Immature natural killer cell (primary cell): ENCODE data around the gene TRPC3. TPM values are rescaled to one million over a fixed set of nuclear protein-coding genes. Genes with fewer than 3 reads are reported as not detected.
A peak's percentile ranks its signal among the peaks of the same experiment; 100 is the strongest.

ENCODE experiments used
- DNase-seq, 3 donors: peaks; one replicate each; pipeline ENCODE4 v3.0.0; 2022; ENCODE audit warnings: mixed read lengths in 1 of 3
- H3K27ac Mint-ChIP-seq, 6 donors: one replicate each; pipeline ENCODE4 v1.8.0; 2020; ENCODE audit warnings: mixed read lengths in 6 of 6, mild to moderate bottlenecking in 5 of 6, inconsistent platforms in 4 of 6, moderate library complexity in 3 of 6
- H3K27me3 Mint-ChIP-seq, 3 donors: one replicate each; pipeline ENCODE4 v1.8.0; 2020 to 2021; ENCODE audit warnings: low read depth in 3 of 3, mild to moderate bottlenecking in 3 of 3, mixed read lengths in 3 of 3, moderate library complexity in 3 of 3, inconsistent platforms in 1 of 3
- H3K36me3 Mint-ChIP-seq, 3 donors: one replicate each; pipeline ENCODE4 v1.8.0; 2020; ENCODE audit warnings: mixed read lengths in 3 of 3, inconsistent platforms in 2 of 3, mild to moderate bottlenecking in 2 of 3
- H3K4me1 Mint-ChIP-seq, 2 donors: one replicate each; pipeline ENCODE4 v1.8.0; 2020; ENCODE audit warnings: inconsistent platforms in 2 of 2, mild to moderate bottlenecking in 2 of 2, mixed read lengths in 2 of 2, moderate library complexity in 1 of 2
- H3K4me3 Mint-ChIP-seq, 5 donors: one replicate each; pipeline ENCODE4 v1.8.0; 2020; ENCODE audit warnings: mild to moderate bottlenecking in 5 of 5, mixed read lengths in 5 of 5, inconsistent platforms in 3 of 5, moderate library complexity in 3 of 5
- H3K9me3 Mint-ChIP-seq, 6 donors: one replicate each; pipeline ENCODE4 v1.8.0; 2020; ENCODE audit warnings: mild to moderate bottlenecking in 6 of 6, mixed read lengths in 6 of 6, inconsistent platforms in 4 of 6, moderate library complexity in 3 of 6
- polyA plus RNA-seq, 3 donors: library from polyadenylated mRNA; unstranded; fragments of 300-500 nt; fragmentation: Illumina TruSeq; gene quantifications; one replicate each; pipeline ENCODE4 v1.2.3, GENCODE V29; 2021

Gene TRPC3
- polyA plus RNA-seq = under 1 TPM in 2 of 3 donors, not detected in 1; 0.08 to 0.15 TPM

DNA sequence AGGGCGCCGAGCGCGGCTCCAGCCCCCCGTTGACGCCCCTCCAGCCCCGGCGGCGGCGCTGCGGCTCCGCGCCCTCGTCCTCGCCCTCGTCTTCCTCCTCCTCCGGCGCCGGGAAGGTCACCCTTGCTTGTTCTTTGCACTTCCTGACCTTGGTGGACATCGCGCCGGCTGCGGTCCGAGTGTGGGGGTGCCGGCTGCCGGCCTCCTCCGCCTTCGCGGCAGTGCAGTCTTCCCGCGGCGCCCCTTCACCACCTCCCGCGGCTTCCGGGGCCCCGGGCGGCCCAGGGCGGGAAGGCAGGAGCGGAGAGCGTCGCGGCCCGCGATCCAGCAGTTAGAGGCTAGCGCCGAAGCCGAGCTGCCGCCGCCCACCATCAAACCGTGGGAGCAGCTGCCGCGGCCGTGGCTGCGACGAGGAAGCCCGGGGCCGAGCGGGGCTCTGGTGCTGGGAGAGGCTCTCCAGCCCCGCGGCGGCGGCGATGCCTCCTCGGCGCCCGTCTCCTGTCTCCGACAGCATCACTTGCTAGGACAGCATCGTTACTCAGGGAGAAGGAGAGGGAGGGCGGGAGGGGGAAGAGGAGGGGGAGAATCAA is at the start of gene TRPC3:
Gene TRPC3 (minus strand): TSS at position 540 of the 590 bp plus-strand sequence. CDS start 380 bp downstream, at position 160.
- DNase-seq = peak; percentile 3 to 20 (median 15)
- Mint-ChIP-seq H3K9me3 (no peaks in the 10 kb centered on the region), H3K27ac (no peak within 1 kb of the TSS), H3K4me1 (peaks cover 16 to 19% of the 10 kb centered on the region in 2 donors), H3K36me3 (no peaks in the 10 kb centered on the region), H3K4me3 (peak within 1 kb of the TSS; percentile 84 to 96 (median 90)), H3K27me3 (peaks cover 2 to 16% (median 14%) of the 10 kb centered on the region in 3 donors)

DNA sequence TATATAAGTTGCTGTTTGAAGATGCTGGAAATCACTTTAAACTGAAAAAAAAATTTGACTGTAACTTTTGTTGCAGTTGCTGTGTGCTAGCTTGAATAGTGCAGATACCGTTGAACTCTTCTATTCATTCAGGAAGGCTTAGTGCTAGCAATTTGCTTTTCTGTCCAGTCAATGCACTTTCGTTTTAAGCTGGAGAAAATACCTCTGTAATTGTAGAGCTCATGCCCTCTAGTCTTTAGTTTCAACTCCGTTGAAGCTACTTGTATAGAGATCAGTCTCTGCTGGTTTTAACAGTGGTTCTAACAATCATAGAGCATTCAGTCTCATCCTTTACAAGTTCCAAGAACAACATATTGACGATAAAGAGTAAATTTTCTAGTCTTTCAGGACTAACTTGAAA is 49.0 kb upstream of the TRPC3 start:
- Mint-ChIP-seq H3K9me3 (peaks cover 0 to 3% (median 0%) of the 10 kb centered on the region in 6 donors), H3K27me3 (peaks cover 0 to 12% (median 6%) of the 10 kb centered on the region in 3 donors), H3K27ac (no peak overlapping the region), H3K4me3 (no peak overlapping the region), H3K4me1 (no peaks in the 10 kb centered on the region), H3K36me3 (no peaks in the 10 kb centered on the region)
- DNase-seq = no peak

DNA sequence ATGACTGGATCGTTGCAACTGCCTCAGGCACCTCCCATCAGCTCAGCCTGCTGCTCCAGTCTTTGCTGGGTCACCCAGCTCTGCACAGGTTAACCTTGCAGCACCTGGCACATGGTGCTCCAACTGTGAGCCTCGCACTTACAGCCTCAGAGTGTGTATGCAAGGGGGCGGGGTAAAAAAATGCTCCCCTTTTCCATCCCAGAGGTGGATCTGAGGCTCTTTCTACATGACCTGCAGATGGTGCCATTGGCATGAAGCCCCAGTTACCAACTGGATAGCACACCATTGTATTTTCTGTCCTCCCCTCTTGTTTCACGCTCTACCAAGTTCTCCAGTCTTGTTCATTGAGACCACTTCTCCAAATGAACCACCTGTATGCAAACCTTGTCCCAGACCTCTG is 46.2 kb upstream of the TRPC3 start:
- H3K27me3 Mint-ChIP-seq = peaks cover 0 to 12% (median 3%) of the 10 kb centered on the region in 3 donors
- H3K27ac Mint-ChIP-seq = no peak overlapping the region
- no peak for DNase-seq
- H3K9me3 Mint-ChIP-seq = peaks cover 0 to 3% (median 0%) of the 10 kb centered on the region in 6 donors
- H3K4me1 Mint-ChIP-seq = no peaks in the 10 kb centered on the region
- no peak overlapping the region for H3K4me3 Mint-ChIP-seq
- no peaks in the 10 kb centered on the region for H3K36me3 Mint-ChIP-seq

DNA sequence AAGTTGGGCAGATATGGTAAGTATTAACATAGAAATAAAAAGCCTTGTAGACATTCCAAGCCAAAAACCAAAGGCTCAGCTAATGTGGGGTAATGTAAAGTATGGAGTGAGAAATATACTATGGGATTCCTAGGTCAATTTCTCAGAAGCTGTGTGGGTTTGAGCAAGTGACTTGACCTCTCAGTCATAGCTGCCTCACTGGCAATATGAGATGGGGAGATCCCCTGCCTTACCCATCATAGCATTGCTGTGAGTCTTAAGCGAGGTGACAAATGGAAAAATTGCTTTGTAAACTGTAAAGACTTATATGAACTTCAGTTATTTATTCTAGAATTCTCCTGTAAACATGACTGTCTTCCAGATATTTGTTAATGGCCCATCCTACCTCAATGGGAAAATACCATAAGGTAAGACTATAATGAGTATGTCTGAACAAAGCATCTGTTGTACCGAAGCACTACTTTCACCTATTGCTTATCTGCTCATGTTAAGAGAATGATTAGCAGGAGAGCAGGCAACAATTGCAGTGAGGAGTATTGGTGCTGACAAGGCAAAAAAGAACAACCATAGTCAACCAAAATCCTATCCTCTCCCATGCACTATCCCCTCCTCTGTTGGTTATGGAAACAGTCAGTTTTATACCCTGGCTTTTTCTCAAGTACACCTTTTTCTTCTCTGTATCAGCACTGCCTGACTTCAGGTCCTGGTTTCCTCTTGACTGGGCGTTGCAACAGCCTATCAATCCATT is 44.1 kb upstream of the TRPC3 start:
- H3K36me3 Mint-ChIP-seq = no peaks in the 10 kb centered on the region
- peaks cover 0 to 3% (median 0%) of the 10 kb centered on the region in 6 donors for H3K9me3 Mint-ChIP-seq
- DNase-seq = no peak
- no peak overlapping the region for H3K4me3 Mint-ChIP-seq
- no peaks in the 10 kb centered on the region for H3K4me1 Mint-ChIP-seq
- peaks cover 0 to 10% (median 3%) of the 10 kb centered on the region in 3 donors for H3K27me3 Mint-ChIP-seq
- no peak overlapping the region for H3K27ac Mint-ChIP-seq

DNA sequence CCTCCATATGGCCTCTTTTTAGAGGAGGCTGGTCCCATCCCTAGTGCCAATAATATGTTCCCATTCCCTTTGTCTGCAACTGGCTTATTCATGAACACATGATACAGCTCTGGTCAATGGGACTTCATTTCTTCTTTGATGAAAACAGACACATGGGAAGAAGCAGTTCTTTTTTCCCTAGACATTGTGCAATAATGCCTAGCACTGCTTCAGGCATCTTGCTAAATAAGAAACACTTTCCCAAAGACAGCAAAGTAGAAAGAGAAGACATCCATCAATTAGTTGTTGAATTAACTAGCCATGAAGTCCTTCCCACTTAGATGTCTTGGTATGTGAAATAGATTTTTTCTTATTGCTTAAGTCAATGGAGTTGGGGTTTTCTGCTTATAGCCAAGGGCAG is 40.1 kb upstream of the TRPC3 start:
- Mint-ChIP-seq H3K4me3 (no peak overlapping the region), H3K4me1 (no peaks in the 10 kb centered on the region), H3K27me3 (peaks cover 6 to 13% (median 8%) of the 10 kb centered on the region in 3 donors), H3K27ac (no peak overlapping the region), H3K9me3 (peaks cover 0 to 10% (median 0%) of the 10 kb centered on the region in 6 donors), H3K36me3 (no peaks in the 10 kb centered on the region)
- no peak for DNase-seq

DNA sequence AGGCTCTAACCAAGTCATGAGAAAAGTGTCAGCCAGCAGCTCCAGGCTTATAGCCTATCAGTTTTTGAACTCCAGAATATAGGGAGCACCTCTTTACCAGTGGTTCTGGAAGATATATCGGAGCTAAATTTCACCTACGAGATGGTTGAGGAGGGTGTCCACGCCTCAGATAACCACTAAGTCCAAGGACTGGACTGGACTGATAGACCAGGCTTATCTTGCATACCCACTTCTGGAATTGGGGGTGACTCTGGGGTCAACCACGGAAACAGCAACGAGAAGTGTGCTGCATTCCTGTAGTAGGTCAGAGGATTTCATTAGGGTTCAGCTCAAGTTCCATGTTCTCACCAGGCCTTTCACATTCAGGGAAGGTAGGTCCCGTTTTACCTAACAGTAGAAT is 38.6 kb upstream of the TRPC3 start:
- no peaks in the 10 kb centered on the region for H3K36me3 Mint-ChIP-seq
- DNase-seq = no peak
- no peak overlapping the region for H3K27ac Mint-ChIP-seq
- peaks cover 0 to 7% (median 0%) of the 10 kb centered on the region in 6 donors for H3K9me3 Mint-ChIP-seq
- no peak overlapping the region for H3K4me3 Mint-ChIP-seq
- peaks cover 4 to 12% (median 6%) of the 10 kb centered on the region in 3 donors for H3K27me3 Mint-ChIP-seq
- no peaks in the 10 kb centered on the region for H3K4me1 Mint-ChIP-seq

DNA sequence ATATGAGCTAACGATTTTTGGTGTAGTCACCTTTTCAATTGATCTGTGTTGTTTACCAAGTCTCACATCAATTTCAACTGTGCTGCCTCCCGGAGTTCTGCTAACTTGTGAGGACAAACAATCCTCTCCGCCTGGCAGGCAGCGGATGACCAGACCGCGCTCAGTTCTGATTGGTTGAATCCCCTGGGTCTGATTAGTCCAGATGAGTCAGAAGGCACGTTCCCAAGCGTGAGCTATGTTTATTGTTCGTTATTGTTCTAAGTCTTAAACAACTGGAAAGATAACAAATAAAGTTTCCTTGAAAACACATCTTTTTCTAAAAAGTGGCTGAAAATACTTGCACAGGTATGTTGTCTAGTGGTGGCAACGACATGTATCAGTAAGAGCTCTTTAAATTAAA is 37.9 kb upstream of the TRPC3 start:
- DNase-seq = no peak
- Mint-ChIP-seq H3K27ac (no peak overlapping the region), H3K4me1 (no peaks in the 10 kb centered on the region), H3K27me3 (peaks cover 4 to 12% (median 6%) of the 10 kb centered on the region in 3 donors), H3K4me3 (no peak overlapping the region), H3K9me3 (peaks cover 0 to 7% (median 0%) of the 10 kb centered on the region in 6 donors), H3K36me3 (no peaks in the 10 kb centered on the region)

DNA sequence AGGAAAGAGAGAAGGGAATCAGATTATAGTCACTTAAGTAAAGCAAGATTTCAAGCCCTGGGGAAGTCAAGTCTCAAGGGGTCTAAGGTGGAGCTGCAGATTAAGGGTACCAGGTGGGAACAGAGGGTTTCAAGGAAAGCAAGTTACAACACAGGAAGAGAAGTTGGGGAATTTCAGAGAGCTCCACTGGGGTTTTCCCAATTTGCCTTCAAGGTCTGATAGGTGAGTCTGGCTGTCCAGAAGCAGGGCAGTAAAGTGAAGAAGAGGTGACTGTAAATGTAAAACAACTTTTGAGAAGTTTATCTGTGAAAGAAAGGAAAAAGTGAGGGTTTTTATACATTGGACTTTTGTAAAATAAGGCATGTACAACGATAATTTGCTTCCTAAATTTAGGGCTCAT is 37.1 kb upstream of the TRPC3 start:
- peaks cover 0 to 7% (median 0%) of the 10 kb centered on the region in 6 donors for H3K9me3 Mint-ChIP-seq

DNA sequence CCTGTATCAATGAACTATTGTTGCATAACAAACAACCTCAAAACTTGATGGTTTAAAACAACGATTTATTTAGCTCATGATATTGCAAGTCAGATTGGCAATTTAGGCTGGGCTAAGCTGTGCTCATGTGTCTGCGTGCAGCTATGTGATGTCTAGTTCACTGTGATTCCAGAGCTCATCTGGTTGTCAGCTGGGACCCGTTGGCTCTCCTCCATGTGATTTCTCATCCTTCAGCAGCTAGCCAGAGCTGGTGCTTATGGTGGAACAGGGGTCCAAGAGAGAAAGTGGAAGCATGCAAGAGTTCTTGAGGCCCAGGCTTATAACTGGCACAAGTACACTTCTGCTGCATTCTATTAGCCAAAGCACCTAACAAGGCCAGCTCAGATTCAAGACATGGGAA is 28.8 kb upstream of the TRPC3 start:
- no peaks in the 10 kb centered on the region for H3K9me3 Mint-ChIP-seq
- no peaks in the 10 kb centered on the region for H3K36me3 Mint-ChIP-seq
- H3K4me1 Mint-ChIP-seq = peaks cover 10 to 18% of the 10 kb centered on the region in 2 donors
- H3K4me3 Mint-ChIP-seq = no peak overlapping the region
- H3K27ac Mint-ChIP-seq = no peak overlapping the region
- H3K27me3 Mint-ChIP-seq = no peaks in the 10 kb centered on the region
- no peak for DNase-seq

More for the DNA sequence above, 37.1 kb upstream of the TRPC3 start:
- no peaks in the 10 kb centered on the region for H3K4me1 Mint-ChIP-seq
- no peak for DNase-seq
- no peak overlapping the region for H3K27ac Mint-ChIP-seq
- H3K36me3 Mint-ChIP-seq = no peaks in the 10 kb centered on the region
- peaks cover 4 to 10% (median 6%) of the 10 kb centered on the region in 3 donors for H3K27me3 Mint-ChIP-seq
- H3K4me3 Mint-ChIP-seq = no peak overlapping the region

DNA sequence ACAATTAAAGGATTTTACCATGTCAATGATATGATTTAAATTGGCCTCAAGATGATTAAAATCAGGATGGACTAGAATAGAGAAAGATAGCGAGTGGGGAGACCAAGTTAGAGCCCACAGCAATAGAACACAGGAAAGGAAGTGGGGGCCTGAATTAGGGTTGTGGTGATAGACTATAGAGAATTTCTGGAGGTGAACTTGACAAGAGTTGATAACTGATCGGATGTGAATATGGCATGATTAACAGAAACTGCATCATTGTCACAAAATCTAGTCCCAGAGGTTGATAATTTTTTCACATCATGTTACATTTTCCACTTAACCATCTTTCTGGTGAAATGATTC is 26.3 kb upstream of the TRPC3 start:
- H3K4me1 Mint-ChIP-seq = peaks cover 10 to 18% of the 10 kb centered on the region in 2 donors
- no peaks in the 10 kb centered on the region for H3K9me3 Mint-ChIP-seq
- H3K27me3 Mint-ChIP-seq = no peaks in the 10 kb centered on the region
- DNase-seq = no peak
- H3K36me3 Mint-ChIP-seq = no peaks in the 10 kb centered on the region
- H3K4me3 Mint-ChIP-seq = peak overlapping the region in 3 of 5 donors; percentile 35 to 74 (median 68)
- peak overlapping the region in 4 of 6 donors; percentile 0 to 91 (median 48) for H3K27ac Mint-ChIP-seq

DNA sequence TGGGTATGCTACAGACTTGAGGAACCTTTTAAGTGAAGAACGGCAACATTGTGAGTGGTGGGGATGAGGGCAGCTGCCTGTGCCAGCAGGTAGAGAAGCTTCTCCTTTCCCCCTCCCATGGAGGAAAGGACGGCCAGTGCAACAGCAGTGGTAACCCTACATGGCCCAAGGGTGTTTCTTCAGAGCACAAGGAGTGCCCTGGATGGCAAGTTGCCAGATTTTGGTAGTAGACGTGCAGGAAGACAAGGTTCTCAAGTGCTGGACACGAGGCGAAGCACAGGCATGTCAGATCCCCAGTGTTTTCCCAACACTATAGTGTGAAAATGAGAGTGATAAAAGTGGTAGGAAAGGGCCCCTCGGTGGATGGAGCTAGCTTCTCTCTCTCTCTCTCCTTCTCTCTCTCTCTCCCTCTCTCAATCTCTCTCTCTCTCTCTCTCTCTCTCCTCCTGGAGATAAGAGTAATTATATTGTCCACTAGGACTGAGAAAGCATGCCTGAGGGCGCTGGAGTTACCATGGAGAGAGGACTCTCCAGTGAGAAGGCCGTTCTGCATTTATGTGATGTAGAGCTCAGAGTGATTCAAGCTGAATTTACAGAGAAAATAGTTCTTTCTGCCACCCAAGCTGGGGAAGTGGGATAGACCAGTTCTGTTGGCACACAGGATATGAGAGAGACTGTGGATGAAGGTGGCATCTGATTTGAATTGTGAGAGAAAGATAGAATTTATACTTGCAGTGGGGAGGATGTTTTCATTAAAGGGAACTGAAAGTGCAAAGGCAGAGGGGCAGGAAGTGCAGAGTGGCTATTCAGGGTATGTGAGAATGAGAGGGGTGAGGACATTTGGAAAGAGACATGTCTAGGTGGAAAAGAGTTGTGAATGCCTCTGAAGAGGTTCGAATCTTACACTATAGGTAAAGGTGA is 25.7 kb upstream of the TRPC3 start:
- peak overlapping the region in 3 of 5 donors; percentile 35 to 74 (median 68) for H3K4me3 Mint-ChIP-seq
- peak overlapping the region in 4 of 6 donors; percentile 0 to 91 (median 48) for H3K27ac Mint-ChIP-seq
- H3K4me1 Mint-ChIP-seq = peaks cover 10 to 18% of the 10 kb centered on the region in 2 donors
- DNase-seq = no peak
- no peaks in the 10 kb centered on the region for H3K27me3 Mint-ChIP-seq
- H3K36me3 Mint-ChIP-seq = no peaks in the 10 kb centered on the region
- H3K9me3 Mint-ChIP-seq = no peaks in the 10 kb centered on the region

DNA sequence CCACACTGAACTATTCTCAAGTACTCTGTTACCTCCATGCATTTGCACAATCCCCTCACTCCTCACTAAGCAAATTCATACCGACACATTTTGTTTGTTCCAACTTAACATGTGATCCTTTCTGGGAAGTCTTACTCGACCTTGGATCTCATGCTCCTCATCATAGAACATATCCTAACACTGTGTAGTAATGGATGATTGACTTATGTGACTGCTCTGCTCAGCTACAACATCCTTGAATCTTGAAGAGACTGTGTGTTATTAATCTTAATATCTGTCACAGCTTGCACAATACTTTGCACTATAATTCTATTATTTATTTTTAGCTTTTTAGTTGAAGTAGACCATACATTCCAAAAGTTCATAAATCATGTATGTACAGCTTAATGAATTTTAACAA is 23.9 kb upstream of the TRPC3 start:
- Mint-ChIP-seq H3K4me3 (no peak overlapping the region), H3K27ac (no peak overlapping the region), H3K27me3 (no peaks in the 10 kb centered on the region), H3K4me1 (peaks cover 10 to 18% of the 10 kb centered on the region in 2 donors), H3K9me3 (no peaks in the 10 kb centered on the region), H3K36me3 (no peaks in the 10 kb centered on the region)
- DNase-seq = no peak

DNA sequence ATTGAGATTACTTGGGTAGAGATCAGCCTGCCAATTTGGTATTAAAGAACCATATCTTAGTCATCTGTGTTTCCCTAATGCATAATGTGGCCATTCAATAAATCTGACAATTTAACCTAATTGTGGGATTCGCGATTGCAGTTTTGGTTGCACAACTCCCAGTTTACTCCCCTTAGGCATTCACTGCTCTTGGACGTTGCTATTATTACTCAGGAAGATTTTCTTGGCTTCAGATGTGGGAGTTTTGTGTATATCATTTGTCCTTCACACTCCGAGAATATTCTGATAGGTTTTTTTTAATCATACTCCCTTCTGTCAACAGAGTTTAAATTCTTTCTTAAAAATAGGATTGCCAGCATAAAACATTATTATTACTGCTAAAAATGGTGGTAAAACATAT is 22.0 kb upstream of the TRPC3 start:
- H3K4me3 Mint-ChIP-seq = no peak overlapping the region
- DNase-seq = no peak
- H3K27me3 Mint-ChIP-seq = peaks cover 0 to 3% (median 0%) of the 10 kb centered on the region in 3 donors
- no peak overlapping the region for H3K27ac Mint-ChIP-seq
- H3K9me3 Mint-ChIP-seq = no peaks in the 10 kb centered on the region
- H3K4me1 Mint-ChIP-seq = peaks cover 10 to 18% of the 10 kb centered on the region in 2 donors
- no peaks in the 10 kb centered on the region for H3K36me3 Mint-ChIP-seq
